ENCODE results near the gene NIPSNAP2. TPM values are rescaled to one million over a fixed set of nuclear protein-coding genes. Genes with fewer than 3 reads are reported as not detected.
A peak's percentile ranks its signal among the peaks of the same experiment; 100 is the strongest.
"Not testable (repeated sequence)": the region's sequence is repeated elsewhere in the genome, so short reads cannot be mapped to it uniquely, and the experiment has no call there.

NIPSNAP2 gene
- total and polyA plus RNA-seq, 2 experiments from 2014 or later: 34.2 to 44.9 TPM

GRCh38 chr7:56048245-56048644 lies 83.9 kb downstream of the NIPSNAP2 start:
- no peak overlapping the region for H2AFZ ChIP-seq
- DNase-seq: no peak
- no peak overlapping the region for H3K4me2 ChIP-seq (ENCODE audit: unreplicated experiment)
- H3F3A ChIP-seq (ENCODE audit: insufficient read depth): peaks cover 30% of the 10 kb centered on the region; the same call in 1 of the 2 replicates
- H3K4me1 ChIP-seq (ENCODE audit: insufficient read depth): peaks cover 18% of the 10 kb centered on the region
- no peak overlapping the region for H3K27ac ChIP-seq
- H3K9me3 ChIP-seq (ENCODE audit: low read depth): no peaks in the 10 kb centered on the region
- H4K20me1 ChIP-seq (ENCODE audit: insufficient read depth): no peaks in the 10 kb centered on the region
- in situ Hi-C loops (cut with MboI): no loop called here
- H3K36me3 ChIP-seq (ENCODE audit: low read depth): peaks cover 4% of the 10 kb centered on the region; the same call in 1 of the 2 replicates
- H3K9me2 ChIP-seq (ENCODE audit: insufficient read depth): no peaks in the 10 kb centered on the region
- WGBS, 2 experiments (ENCODE audit: low coverage in 1 of 2, low lambda C conversion rate in 2 of 2, missing lambda C conversion rate in 2 of 2): 98 to 100% methylated on average over 1 of the region's 1 CpG
- no peaks in the 10 kb centered on the region for H3K27me3 ChIP-seq (replicated peaks; ENCODE audit: insufficient read depth)
- peaks cover 44% of the 10 kb centered on the region for H3K79me2 ChIP-seq (ENCODE audit: insufficient read depth)
- H3K9ac ChIP-seq: no peak overlapping the region
- no peak for TF ChIP-seq EZH2 (IDR thresholded peaks at IDR 0.05; ENCODE audit: insufficient read depth, poor library complexity, severe bottlenecking)
- TF ChIP-seq EZH2phosphoT487 (IDR thresholded peaks at IDR 0.05; ENCODE audit: insufficient read depth, low read depth): no peak
- H3K4me3 ChIP-seq: no peak overlapping the region

GRCh38 chr7:56048763-56049162 lies 84.4 kb downstream of the NIPSNAP2 start:
- not testable (repeated sequence) for H3K4me2 ChIP-seq (ENCODE audit: unreplicated experiment); H2AFZ ChIP-seq

More at GRCh38 chr7:56048763-56049162, 84.4 kb downstream of the NIPSNAP2 start:
- H3K36me3 ChIP-seq (ENCODE audit: low read depth); H4K20me1 ChIP-seq (ENCODE audit: insufficient read depth); H3K9me2 ChIP-seq (ENCODE audit: insufficient read depth); H3K27me3 ChIP-seq (replicated peaks; ENCODE audit: insufficient read depth); H3K27ac ChIP-seq; in situ Hi-C loops (cut with MboI); H3K9me3 ChIP-seq (ENCODE audit: low read depth); H3K9ac ChIP-seq; H3K4me3 ChIP-seq: not testable (repeated sequence)
- WGBS, 2 experiments (ENCODE audit: low coverage in 1 of 2, low lambda C conversion rate in 2 of 2, missing lambda C conversion rate in 2 of 2): 60 to 61% methylated on average over 8 of the region's 8 CpGs
- Histone ChIP-seq H3K4me1 (ENCODE audit: insufficient read depth) (peaks cover 19% of the 10 kb centered on the region), H3K79me2 (ENCODE audit: insufficient read depth) (peaks cover 48% of the 10 kb centered on the region), H3F3A (ENCODE audit: insufficient read depth) (peaks cover 35% of the 10 kb centered on the region; the same call in 1 of the 2 replicates)
- peak; percentile 8 for DNase-seq

Other genes starting within 250 kb of the NIPSNAP2 start
- gene SEPTIN14, start 101.8 kb upstream of the NIPSNAP2 start, total RNA-seq (2014; rRNA removed; shearing (Covaris generic)): not detected in 2 replicates
- not detected in 2 replicates for gene SEPTIN14, start 101.8 kb upstream of the NIPSNAP2 start, polyA plus RNA-seq (2016; fragmentation: Nextera tagmentation; extraction: Ambion mirVana)
- gene ZNF713, start 77.1 kb upstream of the NIPSNAP2 start, total RNA-seq (2014; rRNA removed; shearing (Covaris generic)): 2.7 and 3.6 TPM in 2 replicates
- gene ZNF713, start 77.1 kb upstream of the NIPSNAP2 start, polyA plus RNA-seq (2016; fragmentation: Nextera tagmentation; extraction: Ambion mirVana): 0.37 and 1.2 TPM in 2 replicates
- gene MRPS17, start 12.7 kb upstream of the NIPSNAP2 start, total RNA-seq (2014; rRNA removed; shearing (Covaris generic)): 10.3 and 10.4 TPM in 2 replicates
- 22.2 and 22.3 TPM in 2 replicates for gene MRPS17, start 12.7 kb upstream of the NIPSNAP2 start, polyA plus RNA-seq (2016; fragmentation: Nextera tagmentation; extraction: Ambion mirVana)
- gene PSPH, start 86.9 kb downstream of the NIPSNAP2 start, total RNA-seq (2014; rRNA removed; shearing (Covaris generic)): 62.5 and 68.6 TPM in 2 replicates
- gene PSPH, start 86.9 kb downstream of the NIPSNAP2 start, polyA plus RNA-seq (2016; fragmentation: Nextera tagmentation; extraction: Ambion mirVana): 34.5 and 39.1 TPM in 2 replicates
- 113 and 147 TPM in 2 replicates for gene CCT6A, start 87.2 kb downstream of the NIPSNAP2 start, total RNA-seq (2014; rRNA removed; shearing (Covaris generic))
- 137 and 148 TPM in 2 replicates for gene CCT6A, start 87.2 kb downstream of the NIPSNAP2 start, polyA plus RNA-seq (2016; fragmentation: Nextera tagmentation; extraction: Ambion mirVana)
- 186 and 206 TPM in 2 replicates for gene SUMF2, start 99.7 kb downstream of the NIPSNAP2 start, total RNA-seq (2014; rRNA removed; shearing (Covaris generic))
- 188 and 200 TPM in 2 replicates for gene SUMF2, start 99.7 kb downstream of the NIPSNAP2 start, polyA plus RNA-seq (2016; fragmentation: Nextera tagmentation; extraction: Ambion mirVana)
- 0.32 and 1.3 TPM in 2 replicates for gene PHKG1, start 128.4 kb downstream of the NIPSNAP2 start, total RNA-seq (2014; rRNA removed; shearing (Covaris generic))
- 0.41 TPM in 1 of 2 replicates, not detected in the other for gene PHKG1, start 128.4 kb downstream of the NIPSNAP2 start, polyA plus RNA-seq (2016; fragmentation: Nextera tagmentation; extraction: Ambion mirVana)
- gene CHCHD2, start 141.9 kb downstream of the NIPSNAP2 start, total RNA-seq (2014; rRNA removed; shearing (Covaris generic)): 307 and 392 TPM in 2 replicates
- 508 and 511 TPM in 2 replicates for gene CHCHD2, start 141.9 kb downstream of the NIPSNAP2 start, polyA plus RNA-seq (2016; fragmentation: Nextera tagmentation; extraction: Ambion mirVana)
- not detected in 2 replicates for gene NUPR2, start 151.8 kb downstream of the NIPSNAP2 start, total RNA-seq (2014; rRNA removed; shearing (Covaris generic))
- gene NUPR2, start 151.8 kb downstream of the NIPSNAP2 start, polyA plus RNA-seq (2016; fragmentation: Nextera tagmentation; extraction: Ambion mirVana): not detected in 2 replicates

Data from GM23248 (cell line).